Measurements from ENCODE around the gene FITM1.

FITM1 gene

DNA sequence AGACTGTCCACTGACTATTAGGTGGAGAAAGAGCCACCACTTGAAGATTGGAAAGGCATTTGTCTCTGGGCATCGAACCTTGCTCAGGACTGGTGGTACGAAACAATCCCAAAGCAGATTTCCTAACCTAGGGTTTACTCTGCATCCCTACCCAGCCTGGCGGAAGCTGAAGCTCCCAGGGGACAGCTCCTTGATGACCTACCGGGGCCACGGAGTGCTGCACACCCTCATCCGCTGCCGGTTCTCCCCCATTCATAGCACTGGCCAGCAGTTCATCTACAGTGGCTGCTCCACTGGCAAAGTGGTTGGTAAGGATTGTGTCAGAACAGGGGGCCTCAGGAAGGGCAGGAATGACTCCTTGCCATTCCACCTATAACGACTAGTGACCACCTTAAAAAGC is 9.2 kb upstream of the FITM1 start:
- DNase-seq, result no peak

GRCh38 chr14:24122416-24122815 is 8.0 kb upstream of the FITM1 start:
- no peak for DNase-seq

DNA sequence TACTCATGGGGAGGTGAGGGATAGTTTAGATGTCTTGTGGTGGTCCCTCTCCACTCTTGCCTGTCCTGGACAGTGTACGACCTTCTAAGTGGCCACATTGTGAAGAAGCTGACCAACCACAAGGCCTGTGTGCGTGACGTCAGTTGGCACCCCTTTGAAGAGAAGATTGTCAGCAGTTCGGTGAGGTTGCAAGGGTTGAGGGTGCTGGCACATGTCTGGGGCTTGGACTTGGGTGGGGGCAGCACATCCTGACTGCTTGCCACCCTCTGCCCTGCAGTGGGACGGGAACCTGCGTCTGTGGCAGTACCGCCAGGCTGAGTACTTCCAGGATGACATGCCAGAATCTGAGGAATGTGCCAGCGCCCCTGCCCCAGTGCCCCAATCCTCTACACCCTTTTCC is 7.6 kb upstream of the FITM1 start:
- no peak for DNase-seq

- no peak for DNase-seq
Measured at GRCh38 chr14:24123424-24124417, 6.7 kb upstream of the FITM1 start.

DNA sequence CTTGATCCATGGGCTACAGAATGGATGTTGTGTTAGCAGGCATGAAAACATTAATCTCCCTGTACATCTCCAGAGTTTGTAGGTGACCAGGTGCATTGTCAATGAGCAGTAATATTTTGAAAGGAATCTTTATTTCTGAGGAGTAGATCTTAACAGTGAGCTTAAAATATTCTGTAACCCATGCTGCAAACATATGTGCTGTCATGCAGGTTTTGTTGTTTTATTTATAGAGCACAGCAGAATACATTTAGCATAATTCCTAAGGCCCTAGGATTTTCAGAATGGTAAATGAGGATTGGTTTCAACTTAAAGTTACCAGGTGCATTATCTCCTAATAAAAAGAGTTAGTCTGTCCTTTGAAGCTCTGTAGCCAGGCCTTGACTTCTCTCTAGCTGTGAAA is 3.5 kb upstream of the FITM1 start:
- DNase-seq, result no peak

DNA sequence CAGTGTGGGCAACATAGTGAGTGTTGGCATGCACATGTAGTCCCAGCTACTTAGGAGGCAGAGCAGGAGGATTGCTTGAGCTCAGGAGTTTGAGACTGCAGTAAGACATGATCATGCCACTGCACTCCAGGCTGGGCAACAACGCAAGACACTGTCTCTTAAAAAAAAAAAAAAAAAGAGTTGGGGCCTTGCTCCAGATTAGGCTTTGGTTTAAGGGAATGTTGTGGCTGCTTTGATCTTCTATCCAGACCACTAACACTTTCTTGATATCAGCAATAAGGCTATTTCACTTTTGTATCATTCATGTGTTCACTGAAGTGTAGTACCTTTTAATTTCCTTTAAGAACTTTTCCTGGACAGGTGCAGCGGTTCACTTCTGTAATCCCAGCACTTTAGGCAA is 2.8 kb upstream of the FITM1 start:
- no peak for DNase-seq

- DNase-seq, result no peak
Measured at GRCh38 chr14:24129410-24129998, 955 bp upstream of the FITM1 start.

GRCh38 chr14:24130717-24131548 is 474 bp downstream of the FITM1 start:
- DNase-seq, result no peak

GRCh38 chr14:24131549-24131966 is 1.1 kb downstream of the FITM1 start:
- DNase-seq, result no peak

- DNase-seq, result no peak
Measured at GRCh38 chr14:24132061-24132685, 1.7 kb downstream of the FITM1 start.

GRCh38 chr14:24132976-24133375 is 2.5 kb downstream of the FITM1 start:
- no peak for DNase-seq

GRCh38 chr14:24133735-24134134 is 3.3 kb downstream of the FITM1 start:
- no peak for DNase-seq

DNA sequence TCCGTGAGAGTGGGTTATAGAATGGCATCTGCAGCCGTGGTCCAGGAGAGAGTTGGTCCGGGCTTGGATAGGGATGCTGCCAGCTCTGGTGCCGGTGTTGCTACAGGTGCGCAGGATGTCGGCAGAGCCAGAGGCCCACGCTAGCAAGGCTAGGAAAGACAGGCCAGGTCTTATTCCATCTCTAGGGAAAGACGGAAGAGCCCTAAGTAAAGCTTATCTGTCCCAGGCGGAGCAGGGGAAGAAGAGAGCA is 5.0 kb downstream of the FITM1 start:
- DNase-seq, result no peak

GRCh38 chr14:24135834-24136683 is 5.6 kb downstream of the FITM1 start, which contains the start of gene PSME1:
Gene PSME1, plus strand, starts transcription at chr14:24136194. Its CDS starts 69 bp downstream, at chr14:24136263.
- peak; percentile 91 for DNase-seq

DNA sequence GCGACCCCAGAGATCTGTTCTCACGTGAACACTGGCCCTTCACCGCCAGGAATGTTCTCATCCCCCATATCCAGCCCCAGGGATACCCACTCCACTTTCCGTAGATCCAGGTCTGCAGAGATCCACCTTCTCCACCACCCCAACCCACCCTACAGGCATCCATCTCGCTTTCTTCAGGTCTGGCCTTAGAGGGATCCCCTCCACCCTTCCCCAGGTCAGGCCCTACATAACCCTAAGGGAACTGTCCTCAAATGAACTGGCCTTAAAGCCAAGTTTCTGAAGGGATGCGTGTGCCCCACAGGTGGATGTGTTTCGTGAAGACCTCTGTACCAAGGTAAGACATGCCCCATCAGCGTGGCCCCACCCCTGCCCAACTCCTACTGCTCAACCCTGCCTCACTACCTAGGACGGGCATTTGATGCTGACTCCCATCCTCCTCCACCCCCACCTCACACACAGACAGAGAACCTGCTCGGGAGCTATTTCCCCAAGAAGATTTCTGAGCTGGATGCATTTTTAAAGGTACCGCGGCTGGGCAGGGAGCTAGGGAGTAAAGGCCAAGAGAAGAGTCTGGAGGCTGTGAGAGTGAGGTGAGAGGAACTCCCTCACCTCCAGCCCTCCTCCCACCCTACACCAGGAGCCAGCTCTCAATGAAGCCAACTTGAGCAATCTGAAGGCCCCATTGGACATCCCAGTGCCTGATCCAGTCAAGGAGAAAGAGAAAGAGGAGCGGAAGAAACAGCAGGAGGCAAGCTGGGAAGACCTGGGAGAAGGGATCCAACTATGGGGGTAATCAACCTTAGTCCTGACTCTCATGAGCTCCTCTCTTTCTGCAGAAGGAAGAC is 6.4 kb downstream of the FITM1 start:
- DNase-seq, result no peak

GRCh38 chr14:24137529-24138395 is 7.3 kb downstream of the FITM1 start:
- DNase-seq, result no peak

GRCh38 chr14:24138396-24139271 is 8.2 kb downstream of the FITM1 start:
- no peak for DNase-seq

DNA sequence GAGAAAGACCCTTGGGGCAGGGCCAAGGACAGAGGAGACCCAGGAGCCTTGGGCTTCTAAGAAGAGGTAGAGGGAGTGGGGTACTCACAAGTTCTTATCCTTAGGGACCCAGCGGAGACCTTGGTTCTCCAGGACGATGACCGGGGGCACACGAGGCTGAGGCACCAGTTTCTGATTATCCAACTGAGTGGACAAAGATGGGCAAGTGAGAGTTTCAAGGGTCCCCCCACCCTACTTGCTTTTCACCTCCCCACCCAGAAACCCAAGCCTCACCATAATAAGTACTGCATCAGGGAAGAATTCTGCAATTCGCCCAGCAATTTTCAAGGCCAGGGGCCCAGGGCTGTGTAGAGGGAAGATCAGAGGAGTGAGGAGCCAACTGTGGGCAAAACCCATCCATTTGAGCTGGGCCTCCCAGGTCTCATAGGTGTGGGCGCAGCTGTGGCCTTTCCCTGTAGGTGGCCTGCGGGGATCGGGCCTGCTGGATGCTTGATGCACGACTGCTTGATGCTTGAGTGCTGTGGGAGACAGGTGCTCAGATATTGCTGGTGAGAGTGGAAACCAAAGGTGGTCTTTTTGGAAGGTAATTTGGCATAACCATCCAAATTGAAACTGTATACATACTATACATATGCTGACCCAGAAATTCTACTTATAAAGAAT is 8.9 kb downstream of the FITM1 start:
- no peak for DNase-seq

Data from CD4-positive, alpha-beta T cell treated with Interferon gamma for 1 hour (primary cell).